Astrocyte (in vitro differentiated cells and primary cell): ENCODE results near the gene ZFHX3. TPM values are rescaled to one million over a fixed set of nuclear protein-coding genes. Genes with fewer than 3 reads are reported as not detected.

Experiments used
- DNase-seq: peaks from one replicate; pipeline ENCODE4 v3.0.0-alpha.2; 2010; ENCODE audit warnings: low read depth
- FAIRE-seq: peaks from 2 replicates; lab custom pipeline; 2011; peaks lifted over from hg19 to GRCh38; lab: Jason Lieb, UNC
- H2AFZ ChIP-seq: 2 replicates; pipeline ENCODE4 v1.6.0; 2012; ENCODE audit warnings: low read depth, low read length, inconsistent platforms
- H3K27ac ChIP-seq: 2 replicates; pipeline ENCODE4 v1.5.1; 2011; ENCODE audit warnings: low read depth, low read length, inconsistent platforms
- H3K27me3 ChIP-seq: 2 replicates; pipeline ENCODE4 v1.6.0; 2011; ENCODE audit warnings: low read length, inconsistent platforms; ENCODE audit not compliant: insufficient read depth
- H3K36me3 ChIP-seq: 2 replicates; pipeline ENCODE4 v1.5.1; 2011; ENCODE audit warnings: low read length, inconsistent platforms; ENCODE audit not compliant: insufficient read depth
- H3K4me1 ChIP-seq: 2 replicates; pipeline ENCODE4 v1.5.1; 2011; ENCODE audit warnings: low read length, inconsistent platforms; ENCODE audit not compliant: insufficient read depth
- H3K4me2 ChIP-seq: 2 replicates; pipeline ENCODE4 v1.6.0; 2012; ENCODE audit warnings: low read length, inconsistent platforms
- H3K4me3 ChIP-seq: 2 replicates; pipeline ENCODE4 v1.5.1; 2011; ENCODE audit warnings: low read depth, mild to moderate bottlenecking, low read length, inconsistent platforms; ENCODE audit not compliant: insufficient read depth
- H3K79me2 ChIP-seq: 2 replicates; pipeline ENCODE4 v1.6.0; 2012; ENCODE audit warnings: mild to moderate bottlenecking, low read length, inconsistent platforms; ENCODE audit not compliant: insufficient read depth
- H3K9ac ChIP-seq: 2 replicates; pipeline ENCODE4 v1.6.0; 2012; ENCODE audit warnings: mild to moderate bottlenecking, low read length, inconsistent platforms
- H3K9me3 ChIP-seq: 2 replicates; pipeline ENCODE4 v1.5.1; 2012; ENCODE audit warnings: low read depth, mild to moderate bottlenecking, low read length, inconsistent platforms; ENCODE audit not compliant: insufficient read depth
- H4K20me1 ChIP-seq: 2 replicates; pipeline ENCODE4 v1.6.0; 2012; ENCODE audit warnings: low read length, inconsistent platforms; ENCODE audit not compliant: insufficient read depth
- H3K27ac Mint-ChIP-seq: one replicate; pipeline ENCODE4 v1.8.0; 2021; ENCODE audit warnings: mild to moderate bottlenecking, mixed read lengths; ENCODE audit not compliant: unreplicated experiment
- H3K27me3 Mint-ChIP-seq: one replicate; pipeline ENCODE4 v1.8.0; 2021; ENCODE audit warnings: low read depth, mixed read lengths; ENCODE audit not compliant: unreplicated experiment
- H3K36me3 Mint-ChIP-seq: one replicate; pipeline ENCODE4 v1.8.0; 2021; ENCODE audit warnings: low read depth, mixed read lengths; ENCODE audit not compliant: unreplicated experiment
- H3K4me1 Mint-ChIP-seq: one replicate; pipeline ENCODE4 v1.8.0; 2021; ENCODE audit warnings: low read depth, mixed read lengths; ENCODE audit not compliant: unreplicated experiment
- H3K4me3 Mint-ChIP-seq: one replicate; pipeline ENCODE4 v1.8.0; 2021; ENCODE audit warnings: mild to moderate bottlenecking, moderate library complexity, mixed read lengths; ENCODE audit not compliant: unreplicated experiment
- H3K9me3 Mint-ChIP-seq: one replicate; pipeline ENCODE4 v1.8.0; 2021; ENCODE audit warnings: mild to moderate bottlenecking, mixed read lengths; ENCODE audit not compliant: unreplicated experiment
- CTCF ChIP-seq: IDR thresholded peaks from 2 replicates; pipeline ENCODE4 v1.5.1; 2011; ENCODE audit warnings: low read depth, mild to moderate bottlenecking, inconsistent platforms, low read length, moderate library complexity; ENCODE audit not compliant: insufficient read depth
- EZH2 ChIP-seq: IDR thresholded peaks from 2 replicates; pipeline ENCODE4 v1.6.1; 2012; ENCODE audit warnings: mild to moderate bottlenecking, low read length, inconsistent platforms; ENCODE audit not compliant: insufficient read depth
- total RNA-seq: library from RNA; stranded (reverse); gene quantifications from 2 replicates; pipeline ENCODE4 v1.2.1, GENCODE V29; 2021

Gene ZFHX3
- total RNA-seq, 1 donor from 2014 or later = 19.7 TPM

GRCh38 chr16:72898216-72898825 is 149.6 kb downstream of the ZFHX3 start:
- H3K27me3 Mint-ChIP-seq = peaks cover 4% of the 10 kb centered on the region
- Histone ChIP-seq H3K27me3 (no peaks in the 10 kb centered on the region), H3K4me1 (peaks cover 13% of the 10 kb centered on the region), H3K9me3 (no peaks in the 10 kb centered on the region), H3K79me2 (peaks cover 35% of the 10 kb centered on the region), H3K4me3 (no peak overlapping the region), H3K9ac (no peak overlapping the region), H2AFZ (no peak overlapping the region), H3K27ac (no peak overlapping the region), H3K4me2 (no peak overlapping the region), H3K36me3 (no peaks in the 10 kb centered on the region), H4K20me1 (peaks cover 39% of the 10 kb centered on the region)
- no peak for FAIRE-seq
- peaks cover 21% of the 10 kb centered on the region for H3K36me3 Mint-ChIP-seq
- H3K27ac Mint-ChIP-seq = no peak overlapping the region
- TF ChIP-seq CTCF (no peak), EZH2 (no peak)
- no peak overlapping the region for H3K4me3 Mint-ChIP-seq
- peaks cover 9% of the 10 kb centered on the region for H3K4me1 Mint-ChIP-seq
- no peaks in the 10 kb centered on the region for H3K9me3 Mint-ChIP-seq
- no peak for DNase-seq

DNA sequence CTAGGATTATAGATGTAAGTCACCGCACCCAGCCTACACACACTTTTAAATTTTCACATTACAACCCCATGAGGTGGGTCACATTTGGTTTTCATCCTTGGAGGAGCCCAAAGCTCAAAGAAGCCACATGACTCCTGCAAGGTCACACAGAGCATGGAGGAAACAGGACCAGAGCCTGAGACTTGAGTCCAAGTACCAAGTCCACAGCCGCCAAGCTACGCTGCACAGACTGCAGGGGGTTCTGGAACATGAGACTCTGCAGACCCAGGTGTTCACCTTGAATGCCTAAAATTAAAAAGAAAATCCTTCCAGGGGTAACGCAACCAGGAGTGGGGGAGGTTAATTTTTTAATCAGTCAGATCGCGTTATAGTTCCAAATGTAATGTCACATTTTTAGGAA is 150.2 kb downstream of the ZFHX3 start:
- H3K27me3 ChIP-seq = no peaks in the 10 kb centered on the region
- TF ChIP-seq EZH2 = no peak
- no peak for TF ChIP-seq CTCF
- no peak overlapping the region for H3K4me2 ChIP-seq
- no peaks in the 10 kb centered on the region for H3K9me3 Mint-ChIP-seq
- DNase-seq (no peak), FAIRE-seq (no peak)
- H3K27ac Mint-ChIP-seq = no peak overlapping the region
- no peak overlapping the region for H3K9ac ChIP-seq
- peaks cover 33% of the 10 kb centered on the region for H3K79me2 ChIP-seq
- H4K20me1 ChIP-seq = peaks cover 39% of the 10 kb centered on the region
- H2AFZ ChIP-seq = no peak overlapping the region
- H3K36me3 ChIP-seq = no peaks in the 10 kb centered on the region
- peaks cover 9% of the 10 kb centered on the region for H3K4me1 Mint-ChIP-seq
- peaks cover 4% of the 10 kb centered on the region for H3K27me3 Mint-ChIP-seq
- H3K9me3 ChIP-seq = no peaks in the 10 kb centered on the region
- H3K4me3 Mint-ChIP-seq = no peak overlapping the region
- H3K4me3 ChIP-seq = no peak overlapping the region
- H3K27ac ChIP-seq = no peak overlapping the region
- peaks cover 16% of the 10 kb centered on the region for H3K36me3 Mint-ChIP-seq
- peaks cover 13% of the 10 kb centered on the region for H3K4me1 ChIP-seq

- Mint-ChIP-seq H3K9me3 (no peaks in the 10 kb centered on the region), H3K36me3 (peaks cover 17% of the 10 kb centered on the region)
These were observed 151.3 kb downstream of the ZFHX3 start for GRCh38 chr16:72896485-72897118.

More at GRCh38 chr16:72896485-72897118, 151.3 kb downstream of the ZFHX3 start:
- Histone ChIP-seq H3K4me1 (peaks cover 13% of the 10 kb centered on the region), H3K9ac (no peak overlapping the region), H4K20me1 (peaks cover 44% of the 10 kb centered on the region), H3K36me3 (no peaks in the 10 kb centered on the region), H3K4me2 (no peak overlapping the region), H3K27ac (no peak overlapping the region), H2AFZ (no peak overlapping the region), H3K79me2 (peaks cover 40% of the 10 kb centered on the region), H3K4me3 (no peak overlapping the region), H3K9me3 (no peaks in the 10 kb centered on the region), H3K27me3 (no peaks in the 10 kb centered on the region)
- Mint-ChIP-seq H3K4me1 (peaks cover 11% of the 10 kb centered on the region), H3K27me3 (peaks cover 2% of the 10 kb centered on the region), H3K4me3 (no peak overlapping the region), H3K27ac (no peak overlapping the region)
- TF ChIP-seq CTCF (no peak), EZH2 (no peak)
- FAIRE-seq (no peak), DNase-seq (no peak)
